GM23248 (cell line): ENCODE results near the gene RNF157.
A peak's percentile ranks its signal among the peaks of the same experiment; 100 is the strongest.

ENCODE experiments used
- EZH2 ChIP-seq: fragments of 200-600 bp; sonication (generic); IDR thresholded peaks from 2 replicates; pipeline ENCODE4 v1.6.1; 2018; ENCODE audit warnings: antibody characterized with exemption, mild to moderate bottlenecking; ENCODE audit not compliant: insufficient read depth, poor library complexity, severe bottlenecking
- EZH2phosphoT487 ChIP-seq: fragments of 200-600 bp; sonication (generic); IDR thresholded peaks from 2 replicates; pipeline ENCODE4 v1.6.1; 2018; ENCODE audit warnings: antibody characterized with exemption, moderate library complexity, mild to moderate bottlenecking, low read depth; ENCODE audit not compliant: insufficient read depth

DNA sequence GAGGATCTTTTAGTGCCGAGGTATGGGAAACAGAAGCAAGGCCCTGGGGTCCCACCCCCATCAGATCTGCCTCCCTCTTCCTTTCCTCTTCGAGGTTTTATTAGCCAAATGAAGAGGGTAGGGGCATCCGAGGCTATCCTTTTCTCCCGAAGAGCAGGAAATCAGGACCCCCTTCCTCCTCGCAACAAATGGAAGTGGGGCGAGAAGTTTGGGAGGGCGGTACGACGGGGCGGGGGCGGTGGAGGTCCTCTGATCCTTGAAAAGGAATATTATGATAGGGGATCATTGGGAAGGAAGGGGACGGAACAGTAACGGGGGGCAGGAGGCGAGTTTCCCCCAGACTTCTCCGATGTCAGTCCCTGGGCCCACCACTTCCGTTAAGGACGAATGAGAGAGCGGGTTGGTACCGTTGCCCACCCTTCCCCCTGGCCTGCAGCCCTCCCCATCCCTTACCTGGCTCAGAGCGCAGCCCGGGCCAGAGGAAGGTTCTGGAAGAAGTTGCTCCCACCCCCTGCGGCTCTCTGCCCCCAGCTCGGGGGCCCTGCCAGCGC lies 99.6 kb downstream of the RNF157 start:
- TF ChIP-seq EZH2 (peak; percentile 94), EZH2phosphoT487 (0 out of 2 replicates have a peak, but pooled peaks have one; percentile 44)
